ENCODE data around the gene MMGT1.
"Not testable (repeated sequence)": the region's sequence is repeated elsewhere in the genome, so short reads cannot be mapped to it uniquely, and the experiment has no call there.

DNA sequence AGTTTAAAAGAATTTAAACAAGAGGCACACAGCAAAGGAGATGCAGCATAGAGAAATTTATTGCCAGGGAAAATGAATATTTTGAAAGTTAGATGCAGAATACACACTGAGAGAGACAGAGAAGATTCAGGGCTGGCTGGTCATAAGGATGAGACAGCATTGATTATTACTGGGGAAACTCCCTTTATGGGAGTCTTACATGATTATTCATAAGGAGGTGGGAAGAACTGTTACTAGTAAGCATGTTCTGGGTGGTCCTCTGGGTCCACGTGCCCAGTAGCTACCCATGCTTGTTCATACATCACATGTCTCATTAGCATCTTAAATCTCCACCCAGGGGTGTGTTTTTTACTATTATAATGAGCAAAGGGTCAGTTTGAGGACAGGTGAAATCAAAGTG, 53.3 kb downstream of the MMGT1 start:
- TF ChIP-seq, protein P1, sequence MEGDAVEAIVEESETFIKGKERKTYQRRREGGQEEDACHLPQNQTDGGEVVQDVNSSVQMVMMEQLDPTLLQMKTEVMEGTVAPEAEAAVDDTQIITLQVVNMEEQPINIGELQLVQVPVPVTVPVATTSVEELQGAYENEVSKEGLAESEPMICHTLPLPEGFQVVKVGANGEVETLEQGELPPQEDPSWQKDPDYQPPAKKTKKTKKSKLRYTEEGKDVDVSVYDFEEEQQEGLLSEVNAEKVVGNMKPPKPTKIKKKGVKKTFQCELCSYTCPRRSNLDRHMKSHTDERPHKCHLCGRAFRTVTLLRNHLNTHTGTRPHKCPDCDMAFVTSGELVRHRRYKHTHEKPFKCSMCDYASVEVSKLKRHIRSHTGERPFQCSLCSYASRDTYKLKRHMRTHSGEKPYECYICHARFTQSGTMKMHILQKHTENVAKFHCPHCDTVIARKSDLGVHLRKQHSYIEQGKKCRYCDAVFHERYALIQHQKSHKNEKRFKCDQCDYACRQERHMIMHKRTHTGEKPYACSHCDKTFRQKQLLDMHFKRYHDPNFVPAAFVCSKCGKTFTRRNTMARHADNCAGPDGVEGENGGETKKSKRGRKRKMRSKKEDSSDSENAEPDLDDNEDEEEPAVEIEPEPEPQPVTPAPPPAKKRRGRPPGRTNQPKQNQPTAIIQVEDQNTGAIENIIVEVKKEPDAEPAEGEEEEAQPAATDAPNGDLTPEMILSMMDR (IDR thresholded peaks at IDR 0.05; ENCODE audit: low read length), result not testable (repeated sequence)
- not testable (repeated sequence) for TF ChIP-seq EZH2phosphoT487 (IDR thresholded peaks at IDR 0.05; ENCODE audit: low read length)
